H9 (cell line): ENCODE results near the gene SIX5. TPM values are rescaled to one million over a fixed set of nuclear protein-coding genes. Genes with fewer than 3 reads are reported as not detected.

ENCODE experiments used
- DNase-seq: peaks from one replicate; pipeline ENCODE4 v3.0.0-alpha.2; 2017
- H2AFZ ChIP-seq: one replicate; pipeline ENCODE4 v1.6.1; 2013; ENCODE audit warnings: mild to moderate bottlenecking, low read length, control low read depth, moderate library complexity
- H2AK5ac ChIP-seq: 2 replicates; pipeline ENCODE4 v1.6.1; 2013; ENCODE audit warnings: low read length, control low read depth, mixed read lengths; ENCODE audit not compliant: insufficient read length
- H2BK120ac ChIP-seq: one replicate; pipeline ENCODE4 v1.6.1; 2013; ENCODE audit warnings: low read depth, mild to moderate bottlenecking, low read length, control low read depth, inconsistent platforms; ENCODE audit not compliant: poor library complexity, severe bottlenecking
- H2BK12ac ChIP-seq: 2 replicates; pipeline ENCODE4 v1.6.1; 2013; ENCODE audit warnings: low read length, control low read depth, mixed read lengths, low read depth; ENCODE audit not compliant: insufficient read length
- H2BK15ac ChIP-seq: 2 replicates; pipeline ENCODE4 v1.6.1; 2013; ENCODE audit warnings: low read depth, low read length, control low read depth
- H2BK20ac ChIP-seq: one replicate; pipeline ENCODE4 v1.6.1; 2013; ENCODE audit warnings: low read depth, mild to moderate bottlenecking, low read length, control low read depth, inconsistent platforms; ENCODE audit not compliant: poor library complexity, severe bottlenecking
- H2BK5ac ChIP-seq: 2 replicates; pipeline ENCODE4 v1.6.1; 2013; ENCODE audit warnings: low read length, control low read depth, mixed read lengths; ENCODE audit not compliant: insufficient read length
- H3K14ac ChIP-seq: 2 replicates; pipeline ENCODE4 v1.6.1; 2013; ENCODE audit warnings: low read length, control low read depth; ENCODE audit not compliant: insufficient read depth
- H3K18ac ChIP-seq: 2 replicates; pipeline ENCODE4 v1.6.1; 2013; ENCODE audit warnings: low read depth, mild to moderate bottlenecking, mixed read lengths, low read length, control low read depth; ENCODE audit not compliant: insufficient read length
- H3K23ac ChIP-seq: 2 replicates; pipeline ENCODE4 v1.6.1; 2013; ENCODE audit warnings: low read length, control low read depth, mixed read lengths, low read depth; ENCODE audit not compliant: insufficient read length
- H3K23me2 ChIP-seq: 2 replicates; pipeline ENCODE4 v1.6.1; 2013; ENCODE audit warnings: low read depth, mild to moderate bottlenecking, mixed read lengths, low read length, control low read depth; ENCODE audit not compliant: insufficient read length, poor library complexity, severe bottlenecking
- H3K27ac ChIP-seq: 2 replicates; pipeline ENCODE4 v1.5.1; 2013; ENCODE audit warnings: low read length, control low read depth, mixed read lengths, low read depth; ENCODE audit not compliant: insufficient read length
- H3K27me3 ChIP-seq: 2 replicates; pipeline ENCODE4 v1.6.1; 2013; ENCODE audit warnings: low read length, control low read depth, inconsistent platforms; ENCODE audit not compliant: insufficient read depth
- H3K4ac ChIP-seq: 2 replicates; pipeline ENCODE4 v1.6.1; 2013; ENCODE audit warnings: low read depth, mild to moderate bottlenecking, control low read depth, inconsistent platforms, low read length, moderate library complexity
- H3K4me1 ChIP-seq: 2 replicates; pipeline ENCODE4 v1.6.1; 2013; ENCODE audit warnings: low read length, control low read depth, inconsistent platforms; ENCODE audit not compliant: insufficient read depth
- H3K4me2 ChIP-seq: 2 replicates; pipeline ENCODE4 v1.6.1; 2013; ENCODE audit warnings: low read length, control low read depth, mixed read lengths; ENCODE audit not compliant: insufficient read length, insufficient read depth
- H3K56ac ChIP-seq: 2 replicates; pipeline ENCODE4 v1.6.1; 2013; ENCODE audit warnings: low read depth, mild to moderate bottlenecking, mixed read lengths, low read length, control low read depth; ENCODE audit not compliant: insufficient read length
- H3K79me1 ChIP-seq: 2 replicates; pipeline ENCODE4 v1.6.1; 2013; ENCODE audit warnings: low read depth, mild to moderate bottlenecking, moderate library complexity, low read length, control low read depth, inconsistent platforms; ENCODE audit not compliant: insufficient read depth, poor library complexity, severe bottlenecking
- H3K79me2 ChIP-seq: 2 replicates; pipeline ENCODE4 v1.6.1; 2013; ENCODE audit warnings: low read length, control low read depth, inconsistent platforms; ENCODE audit not compliant: insufficient read depth
- H3K9ac ChIP-seq: 2 replicates; pipeline ENCODE4 v1.6.1; 2013; ENCODE audit warnings: low read length, control low read depth, mixed read lengths; ENCODE audit not compliant: insufficient read length; ENCODE audit errors: extremely low read depth
- H3K9me3 ChIP-seq: one replicate; pipeline ENCODE4 v1.6.1; 2013; ENCODE audit warnings: low read depth, low read length, inconsistent platforms; ENCODE audit not compliant: control insufficient read depth
- H3T11ph ChIP-seq: one replicate; pipeline ENCODE4 v1.6.1; 2013; ENCODE audit warnings: mild to moderate bottlenecking, low read length, control low read depth, inconsistent platforms
- H4K20me1 ChIP-seq: one replicate; pipeline ENCODE4 v1.6.1; 2013; ENCODE audit not compliant: control insufficient read depth, insufficient read length, insufficient read depth
- H4K5ac ChIP-seq: 2 replicates; pipeline ENCODE4 v1.6.1; 2013; ENCODE audit warnings: low read depth, mild to moderate bottlenecking, mixed read lengths, low read length, control low read depth; ENCODE audit not compliant: insufficient read length
- H4K8ac ChIP-seq: replicated peaks from 2 replicates; pipeline ENCODE4 v1.6.1; 2013; ENCODE audit warnings: low read length, control low read depth, mixed read lengths, low read depth; ENCODE audit not compliant: insufficient read length
- H4K91ac ChIP-seq: 2 replicates; pipeline ENCODE4 v1.6.1; 2013; ENCODE audit warnings: low read depth, mild to moderate bottlenecking, moderate library complexity, mixed read lengths, low read length, control low read depth; ENCODE audit not compliant: insufficient read length
- H3K27ac Mint-ChIP-seq, 3 experiments: 2 replicates in 2 of 3; 3 replicates in 1 of 3; pipeline ENCODE4 v1.8.0; 2020 to 2021; ENCODE audit warnings: mixed read lengths in 3 of 3, mild to moderate bottlenecking in 1 of 3, moderate library complexity in 1 of 3
- H3K27me3 Mint-ChIP-seq: 2 replicates; pipeline ENCODE4 v1.8.0; 2021; ENCODE audit warnings: low read depth, mild to moderate bottlenecking, moderate library complexity, mixed read lengths
- H3K36me3 Mint-ChIP-seq, 3 experiments: 2 replicates in 2 of 3; 3 replicates in 1 of 3; pipeline ENCODE4 v1.8.0; 2020 to 2021; ENCODE audit warnings: low read depth in 3 of 3, mixed read lengths in 3 of 3; ENCODE audit not compliant: insufficient read depth in 1 of 3
- H3K4me1 Mint-ChIP-seq, 2 experiments: 2 replicates each; pipeline ENCODE4 v1.8.0; 2020; ENCODE audit warnings: mixed read lengths in 2 of 2
- H3K4me3 Mint-ChIP-seq, 2 experiments: 2 replicates in 1 of 2; 3 replicates in 1 of 2; pipeline ENCODE4 v1.8.0; 2020 to 2021; ENCODE audit warnings: mild to moderate bottlenecking in 2 of 2, mixed read lengths in 2 of 2, moderate library complexity in 1 of 2
- H3K9me3 Mint-ChIP-seq, 2 experiments: 2 replicates in 1 of 2; 3 replicates in 1 of 2; pipeline ENCODE4 v1.8.0; 2020; ENCODE audit warnings: mild to moderate bottlenecking in 2 of 2, mixed read lengths in 2 of 2, moderate library complexity in 1 of 2
- total RNA-seq: library from RNA; stranded (reverse); gene quantifications from 2 replicates; pipeline ENCODE4 v1.2.1, GENCODE V29; 2021
- TF ChIP-seq, protein P1 (sequence below): fragments of 200-600 bp; sonication (generic); conservative IDR thresholded peaks from 3 replicates; pipeline ENCODE4 v1.8.0; 2021; ENCODE audit warnings: antibody characterized with exemption, mild to moderate bottlenecking

The SIX5 gene
- total RNA-seq, 1 experiment from 2014 or later = 41.7 TPM

- no peak overlapping the region for H4K5ac ChIP-seq
- no peak overlapping the region for H3K27ac Mint-ChIP-seq
- no peak overlapping the region for H3K23ac ChIP-seq
- H3K4me3 Mint-ChIP-seq = no peak overlapping the region
- no peak overlapping the region for H3K18ac ChIP-seq
- H3K56ac ChIP-seq = no peak overlapping the region
- H3K4me1 ChIP-seq = no peaks in the 10 kb centered on the region
- no peak overlapping the region for H2BK15ac ChIP-seq
- no peaks in the 10 kb centered on the region for H3K23me2 ChIP-seq
- H3K27me3 Mint-ChIP-seq = peaks cover 42% of the 10 kb centered on the region
- H3K9ac ChIP-seq = no peak overlapping the region
- H3K36me3 Mint-ChIP-seq = 0 out of 7 replicates have a peak, but pooled peaks cover 0 to 1% (median 0%) of the 10 kb centered on the region in 3 experiments
- no peak overlapping the region for H2AK5ac ChIP-seq
- H3K4ac ChIP-seq = no peak overlapping the region
- no peaks in the 10 kb centered on the region for H3K79me2 ChIP-seq
- DNase-seq = no peak
- H2BK120ac ChIP-seq = no peak overlapping the region
- no peak overlapping the region for H4K8ac ChIP-seq
- no peaks in the 10 kb centered on the region for H3K79me1 ChIP-seq
- no peak overlapping the region for H3K27ac ChIP-seq
- no peak overlapping the region for H4K91ac ChIP-seq
- H3K9me3 Mint-ChIP-seq = no peaks in the 10 kb centered on the region; a peak in 1 of 5 replicates
- peaks cover 7 to 17% of the 10 kb centered on the region in 2 experiments for H3K4me1 Mint-ChIP-seq
- H4K20me1 ChIP-seq = no peaks in the 10 kb centered on the region
- no peak overlapping the region for H2BK5ac ChIP-seq
- no peak overlapping the region for H2BK12ac ChIP-seq
- H3K9me3 ChIP-seq = no peaks in the 10 kb centered on the region
- no peak overlapping the region for H3K4me2 ChIP-seq
- no peak overlapping the region for H2AFZ ChIP-seq
- H3K27me3 ChIP-seq = no peaks in the 10 kb centered on the region
- TF ChIP-seq, protein P1, sequence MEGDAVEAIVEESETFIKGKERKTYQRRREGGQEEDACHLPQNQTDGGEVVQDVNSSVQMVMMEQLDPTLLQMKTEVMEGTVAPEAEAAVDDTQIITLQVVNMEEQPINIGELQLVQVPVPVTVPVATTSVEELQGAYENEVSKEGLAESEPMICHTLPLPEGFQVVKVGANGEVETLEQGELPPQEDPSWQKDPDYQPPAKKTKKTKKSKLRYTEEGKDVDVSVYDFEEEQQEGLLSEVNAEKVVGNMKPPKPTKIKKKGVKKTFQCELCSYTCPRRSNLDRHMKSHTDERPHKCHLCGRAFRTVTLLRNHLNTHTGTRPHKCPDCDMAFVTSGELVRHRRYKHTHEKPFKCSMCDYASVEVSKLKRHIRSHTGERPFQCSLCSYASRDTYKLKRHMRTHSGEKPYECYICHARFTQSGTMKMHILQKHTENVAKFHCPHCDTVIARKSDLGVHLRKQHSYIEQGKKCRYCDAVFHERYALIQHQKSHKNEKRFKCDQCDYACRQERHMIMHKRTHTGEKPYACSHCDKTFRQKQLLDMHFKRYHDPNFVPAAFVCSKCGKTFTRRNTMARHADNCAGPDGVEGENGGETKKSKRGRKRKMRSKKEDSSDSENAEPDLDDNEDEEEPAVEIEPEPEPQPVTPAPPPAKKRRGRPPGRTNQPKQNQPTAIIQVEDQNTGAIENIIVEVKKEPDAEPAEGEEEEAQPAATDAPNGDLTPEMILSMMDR = no peak
- H2BK20ac ChIP-seq = no peak overlapping the region
- no peak overlapping the region for H3K14ac ChIP-seq
- H3T11ph ChIP-seq = no peak overlapping the region
Measured at GRCh38 chr19:45805719-45806118, 36.7 kb upstream of the SIX5 start.
